HG03354 (cell line): ENCODE data around the gene JAKMIP2.
"Not testable (repeated sequence)": the region's sequence is repeated elsewhere in the genome, so short reads cannot be mapped to it uniquely, and the experiment has no call there.

ENCODE experiments used
- ATAC-seq: cut with Tn5 transposase; IDR thresholded peaks from one replicate; pipeline ENCODE4 v1.9.1; 2021; ENCODE audit warnings: mild to moderate bottlenecking; ENCODE audit not compliant: unreplicated experiment, poor library complexity, severe bottlenecking

Gene JAKMIP2

DNA sequence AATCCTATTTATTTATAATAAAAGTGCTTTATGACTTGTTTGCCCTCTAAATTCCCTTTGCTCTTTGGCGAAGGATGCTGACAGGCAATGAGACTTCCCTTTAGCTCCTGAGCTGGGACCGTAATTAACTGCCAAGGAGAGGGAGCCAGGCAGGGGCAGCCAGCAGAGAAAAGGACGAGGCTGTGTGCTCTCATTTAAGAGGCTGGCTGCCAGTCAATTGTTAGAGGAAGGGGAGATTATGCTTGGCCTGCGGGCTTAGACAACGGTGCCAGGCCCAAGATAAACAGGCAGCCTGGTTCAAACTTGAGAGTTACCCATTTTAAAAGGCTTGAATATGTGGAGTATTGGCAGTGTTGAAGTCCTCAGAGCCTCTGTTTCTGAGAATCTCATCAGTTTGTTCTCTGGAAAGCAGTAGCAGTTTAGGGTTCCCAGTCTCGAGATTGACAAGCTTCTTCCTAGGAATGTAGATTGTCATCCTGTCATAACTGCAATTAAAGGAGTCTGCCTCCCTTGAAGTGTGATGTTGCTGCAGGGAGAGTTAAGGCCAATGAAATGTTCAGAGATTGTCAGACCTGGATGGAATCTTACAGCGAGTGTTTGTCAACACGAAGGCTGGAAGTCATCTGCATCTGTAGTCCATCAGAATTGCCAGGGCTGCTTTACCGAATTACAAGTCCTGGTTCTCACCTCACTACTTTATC lies 113.2 kb downstream of the JAKMIP2 start:
- no peak for ATAC-seq

DNA sequence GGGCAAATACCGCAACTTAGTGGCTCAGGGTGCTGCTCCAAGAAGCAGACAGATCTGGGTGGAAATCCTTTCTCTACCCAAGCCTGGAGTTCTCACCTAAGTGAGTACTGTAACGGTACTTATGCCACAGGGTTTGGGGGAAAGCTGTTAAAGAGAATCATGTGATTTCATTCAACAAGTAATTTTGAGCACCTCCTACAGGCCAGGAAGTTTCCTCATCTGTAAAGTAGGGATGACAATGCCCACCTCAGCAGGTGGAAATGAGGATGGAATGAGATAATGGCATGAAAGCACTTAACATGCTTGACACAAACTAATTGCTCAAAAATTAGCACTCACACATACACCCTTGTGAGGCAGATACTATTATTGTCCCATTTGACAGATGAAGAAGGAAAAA lies 114.1 kb downstream of the JAKMIP2 start:
- no peak for ATAC-seq

DNA sequence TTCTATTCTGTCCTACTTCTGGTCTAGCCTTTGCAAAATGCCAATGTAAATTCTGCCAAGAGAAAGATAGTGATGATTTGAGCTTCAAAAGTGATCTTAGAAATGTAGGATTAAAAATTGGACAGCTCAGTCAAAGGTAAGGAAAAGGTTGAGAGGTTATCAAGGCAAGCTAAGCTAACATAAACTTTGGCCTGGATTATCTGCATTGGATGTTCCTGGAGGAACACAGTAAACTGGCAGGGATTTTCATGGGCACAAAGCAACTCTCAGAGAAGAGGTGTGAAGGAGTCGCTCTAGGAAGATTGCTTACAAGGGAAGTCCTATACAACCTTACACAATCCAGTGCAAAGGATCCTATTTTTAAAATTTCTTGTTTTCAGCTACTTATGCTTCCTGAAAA lies 115.2 kb downstream of the JAKMIP2 start:
- no peak for ATAC-seq

DNA sequence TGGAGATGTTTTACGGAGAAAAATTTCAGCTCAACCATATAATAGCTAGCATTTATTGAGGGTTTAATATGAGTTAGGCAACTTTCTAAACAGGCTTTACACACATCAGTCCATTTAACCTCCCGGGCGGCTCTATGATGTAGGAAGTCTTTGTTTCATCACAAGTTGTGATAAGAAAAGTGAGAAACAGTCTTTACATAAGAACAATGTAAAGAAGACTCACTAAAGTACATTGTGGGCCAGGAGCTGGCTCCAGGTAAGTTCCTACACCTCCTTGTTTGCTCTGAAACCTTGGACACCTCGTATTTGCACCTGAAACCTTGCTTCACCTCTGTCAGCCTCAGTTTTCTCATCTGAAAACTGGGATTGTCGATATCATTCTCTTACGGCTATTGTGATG lies 116.1 kb downstream of the JAKMIP2 start:
- ATAC-seq, result no peak

DNA sequence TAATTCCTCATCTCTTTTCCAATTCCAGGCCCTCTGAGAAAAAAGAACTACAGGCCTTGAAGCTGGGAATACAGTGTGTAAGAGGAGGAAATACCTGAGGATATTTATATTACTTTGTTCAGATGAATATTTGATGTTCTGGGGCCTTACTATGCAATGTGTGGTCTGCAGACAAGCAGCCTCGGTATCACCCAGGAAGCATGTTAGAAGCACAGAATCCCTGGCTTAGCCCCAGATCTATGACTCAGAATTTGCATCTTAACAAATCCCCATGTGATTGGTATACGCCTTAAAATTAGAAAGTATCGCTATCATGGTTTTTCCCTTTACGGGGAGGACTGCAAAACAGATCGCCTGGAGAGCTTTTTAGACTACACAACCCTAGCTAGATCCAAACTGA lies 121.0 kb downstream of the JAKMIP2 start:
- ATAC-seq, result no peak

DNA sequence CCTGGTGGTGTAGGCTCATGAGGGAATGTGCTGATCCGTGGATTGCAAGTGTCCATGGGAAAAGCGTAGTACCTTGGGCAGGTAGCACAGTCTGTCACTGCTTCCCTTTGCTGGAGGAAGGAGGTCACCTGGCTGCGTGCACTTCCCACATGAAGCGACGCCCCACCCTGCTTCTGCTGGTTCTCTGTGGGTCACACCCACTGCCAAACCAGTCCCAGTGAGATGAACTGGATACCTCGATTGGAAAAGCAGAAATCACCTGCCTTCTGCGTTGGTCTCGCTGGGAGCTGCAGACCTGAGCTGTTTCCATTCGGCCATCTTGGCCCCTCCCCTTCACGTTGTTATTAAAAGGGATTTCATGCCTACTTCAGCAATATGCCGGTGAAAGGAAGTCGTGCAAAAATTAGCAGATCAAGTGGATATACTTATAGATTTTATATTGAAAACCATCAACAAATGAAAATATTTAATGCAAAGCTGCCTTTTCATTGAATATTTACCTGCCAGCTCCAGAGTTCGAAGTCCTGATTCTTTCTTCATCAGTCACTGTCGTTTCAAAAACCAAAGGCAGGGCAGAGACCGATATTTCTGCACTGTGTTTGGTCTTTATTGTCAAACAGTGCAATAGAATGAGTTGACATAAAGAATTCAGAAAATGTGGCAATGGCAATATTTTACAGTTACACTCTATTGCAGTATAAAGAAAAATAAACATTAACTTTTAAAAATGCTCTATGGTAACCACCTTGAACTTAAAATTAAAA lies 123.2 kb downstream of the JAKMIP2 start:
- no peak for ATAC-seq

DNA sequence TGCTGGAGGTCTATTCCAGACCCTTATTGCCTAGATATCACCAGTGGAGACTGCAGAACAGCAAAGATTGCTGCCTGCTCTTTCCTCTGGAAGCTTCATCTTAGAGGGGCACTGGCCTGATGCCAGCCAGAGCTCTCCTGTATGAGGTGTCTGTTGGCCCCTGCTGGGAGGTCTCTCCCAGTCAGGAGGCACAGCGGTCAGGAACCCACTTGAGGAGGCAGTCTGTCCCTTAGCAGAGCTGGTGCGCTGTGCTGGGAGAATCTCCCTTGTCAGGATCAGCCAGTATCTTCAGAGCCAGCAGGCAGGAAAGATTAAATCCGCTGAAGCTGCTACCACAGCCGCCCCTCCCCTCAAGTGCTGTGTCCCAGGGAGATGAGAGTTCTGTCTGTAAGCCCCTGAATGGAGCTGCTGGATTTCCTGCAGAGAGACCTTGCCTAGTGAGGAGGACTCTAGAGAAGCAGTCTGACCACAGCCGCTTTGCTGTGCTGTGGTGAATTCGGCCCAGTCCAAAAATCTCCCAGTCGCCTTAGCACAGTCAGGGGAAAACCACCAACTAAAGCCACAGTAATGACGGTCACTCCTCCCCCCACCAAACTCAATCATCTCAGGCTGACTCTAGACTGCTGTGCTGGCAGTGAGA lies 124.1 kb downstream of the JAKMIP2 start:
- ATAC-seq, result peak; percentile 62

DNA sequence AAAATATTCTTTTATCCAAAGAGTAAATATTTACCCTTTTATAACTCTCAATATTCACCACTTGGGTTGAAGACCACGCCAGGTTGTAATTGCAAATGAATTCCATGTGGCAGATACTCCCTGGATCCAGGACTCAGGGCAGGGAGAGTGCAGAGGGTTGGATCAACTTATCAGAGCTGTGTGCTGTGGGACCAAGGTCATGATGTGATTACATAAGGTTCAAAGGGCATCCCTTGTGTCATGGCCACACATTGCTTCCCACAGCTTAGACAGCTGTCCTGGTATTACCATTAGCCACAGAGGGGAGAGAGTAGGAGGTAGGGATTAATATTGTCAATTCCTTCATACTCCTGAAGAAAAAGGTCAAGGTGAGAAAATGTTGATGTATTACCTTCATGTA lies 133.9 kb downstream of the JAKMIP2 start:
- no peak for ATAC-seq

DNA sequence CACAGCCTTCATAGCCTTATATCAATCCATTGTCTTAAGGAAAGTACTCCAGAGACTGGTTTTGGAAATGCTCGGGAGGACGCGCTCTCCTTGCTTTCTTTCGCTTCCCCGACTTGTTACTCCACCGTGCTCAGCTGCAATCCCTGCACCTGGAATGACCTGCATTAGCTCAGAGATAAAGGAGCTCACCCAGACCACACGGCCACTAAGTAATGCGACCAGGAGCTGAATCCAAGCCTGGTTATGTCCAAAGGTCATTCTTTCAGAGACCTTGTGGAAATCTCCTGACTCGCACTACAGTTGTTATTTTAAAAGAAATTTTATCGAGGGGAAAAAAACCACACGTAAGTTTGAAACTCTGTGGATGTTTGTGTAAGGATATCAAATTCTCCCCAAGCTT lies 137.3 kb downstream of the JAKMIP2 start:
- ATAC-seq, result no peak

DNA sequence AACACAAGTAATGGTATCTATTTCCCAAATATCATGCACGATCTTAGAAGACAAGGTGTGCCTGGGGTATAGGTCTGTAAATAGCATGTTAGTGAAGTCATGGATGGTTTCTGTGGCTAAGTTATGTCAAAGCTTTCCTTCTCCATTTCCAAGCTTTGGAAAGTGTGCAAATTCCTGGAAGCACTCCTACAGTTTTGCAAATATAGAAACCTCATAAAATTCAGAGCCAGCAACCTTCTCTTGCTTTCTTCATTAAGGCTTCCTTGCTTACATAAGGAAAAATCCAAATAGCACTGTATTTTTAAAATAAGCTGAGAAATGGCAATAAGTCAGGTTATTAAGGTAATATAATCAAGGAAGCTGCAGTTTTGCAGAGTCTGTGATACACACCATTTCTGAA lies 138.1 kb downstream of the JAKMIP2 start:
- no peak for ATAC-seq

DNA sequence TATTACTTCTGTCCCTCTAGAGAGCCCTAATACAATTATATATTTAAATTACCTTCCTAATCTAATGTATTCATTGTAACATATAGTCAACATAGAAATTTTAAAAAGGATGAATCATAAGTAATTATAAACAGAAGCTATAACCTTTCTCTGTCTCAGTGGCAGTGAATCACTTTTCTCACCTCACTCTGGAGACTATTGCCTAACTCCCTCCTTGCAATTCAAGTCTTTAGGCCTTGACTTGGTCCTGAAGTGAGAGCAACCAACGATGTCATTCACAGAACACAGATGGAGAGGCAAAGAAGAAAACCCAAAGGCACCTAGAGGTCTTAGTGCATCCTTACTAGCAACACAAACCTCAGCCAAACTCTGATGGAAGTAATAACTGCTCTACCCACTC lies 139.4 kb downstream of the JAKMIP2 start:
- no peak for ATAC-seq

DNA sequence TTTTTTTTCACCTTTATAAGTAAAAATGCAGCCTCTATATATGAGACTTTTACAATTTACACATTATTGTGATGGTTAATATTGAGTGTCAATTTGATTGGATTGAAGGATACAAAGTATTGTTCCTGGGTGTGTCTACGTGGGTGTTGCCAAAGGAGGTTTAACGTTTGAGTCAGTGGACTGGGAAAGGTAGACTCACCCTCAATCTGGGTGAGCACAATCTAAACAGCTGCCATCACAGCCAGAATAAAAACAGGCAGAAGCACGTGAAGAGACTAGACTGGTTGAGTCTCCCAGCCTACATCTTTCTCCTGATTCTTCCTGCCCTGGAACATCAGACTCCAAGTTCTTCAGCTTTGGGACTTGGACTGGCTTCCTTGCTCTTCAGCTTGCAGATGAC lies 139.9 kb downstream of the JAKMIP2 start:
- no peak for ATAC-seq

DNA sequence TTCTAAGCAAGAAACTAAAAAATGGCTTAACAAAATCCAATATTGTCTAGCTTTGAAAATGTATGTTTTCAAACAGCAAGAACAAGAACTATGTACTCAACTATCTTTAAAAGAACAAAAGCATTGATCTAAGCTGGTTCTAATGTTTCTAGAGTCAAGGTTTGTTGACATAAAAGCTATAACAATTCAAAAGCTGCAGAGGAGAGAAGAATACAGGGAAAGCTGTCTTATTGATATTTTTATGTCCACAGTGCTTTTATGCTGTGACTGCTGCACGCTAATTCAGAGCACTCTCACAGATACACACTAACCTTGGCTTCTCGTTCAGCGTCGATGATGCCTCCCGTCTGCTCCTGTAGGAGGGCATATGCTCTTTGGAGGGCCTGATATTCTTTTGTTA lies 143.2 kb downstream of the JAKMIP2 start:
- no peak for ATAC-seq

DNA sequence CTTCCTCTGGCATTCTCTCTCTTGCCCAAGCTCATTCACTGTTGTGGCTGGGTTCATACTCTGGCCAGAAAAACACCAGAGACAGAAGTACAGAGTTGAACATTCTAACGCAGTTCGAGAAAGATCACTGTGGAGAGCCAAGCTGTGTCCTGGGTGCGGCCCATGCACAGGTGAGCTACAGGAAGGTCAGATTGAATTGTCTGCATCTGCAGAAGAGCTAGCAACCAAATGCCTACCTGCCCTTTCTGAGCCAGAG lies 145.9 kb downstream of the JAKMIP2 start:
- ATAC-seq, result no peak

DNA sequence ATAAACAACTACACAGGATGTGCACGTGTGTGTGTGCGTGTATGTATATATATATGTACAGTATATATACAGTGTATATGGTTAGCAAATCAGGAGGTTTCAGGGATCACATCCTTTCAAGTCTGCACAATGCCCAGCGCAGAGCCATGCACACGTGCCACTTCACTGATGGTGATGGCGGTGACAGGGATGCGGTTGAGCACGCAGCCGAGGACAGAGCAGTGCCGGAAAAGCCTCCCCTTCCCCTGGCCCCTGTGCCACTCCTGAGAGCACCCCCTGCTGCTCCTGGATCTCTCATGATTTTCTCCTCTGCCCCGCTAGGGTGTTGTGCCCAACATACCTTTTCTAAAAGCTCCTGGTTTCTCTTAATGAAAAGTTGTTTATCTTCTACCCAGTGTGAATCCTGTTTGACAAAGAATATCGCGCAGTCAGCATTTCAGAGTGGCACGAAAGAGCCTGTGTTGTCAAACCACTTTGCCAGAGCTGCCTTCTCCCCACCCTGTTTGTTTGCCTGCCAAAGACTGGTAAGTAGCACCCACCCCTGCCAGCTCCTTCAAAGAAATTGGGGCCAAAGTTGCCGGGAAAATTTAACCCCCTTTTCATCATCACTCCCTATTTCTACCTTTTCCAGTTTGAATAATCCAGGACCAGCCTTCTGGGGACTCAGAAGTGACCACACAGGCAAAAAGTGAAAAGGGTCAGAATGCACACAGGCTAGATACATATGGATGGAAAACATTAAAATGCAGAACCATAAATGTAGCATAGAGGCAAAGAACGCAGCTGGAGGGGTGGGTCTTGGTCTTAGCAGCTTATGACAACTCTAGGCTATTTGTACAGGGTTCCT lies 146.4 kb downstream of the JAKMIP2 start:
- ATAC-seq, result no peak

DNA sequence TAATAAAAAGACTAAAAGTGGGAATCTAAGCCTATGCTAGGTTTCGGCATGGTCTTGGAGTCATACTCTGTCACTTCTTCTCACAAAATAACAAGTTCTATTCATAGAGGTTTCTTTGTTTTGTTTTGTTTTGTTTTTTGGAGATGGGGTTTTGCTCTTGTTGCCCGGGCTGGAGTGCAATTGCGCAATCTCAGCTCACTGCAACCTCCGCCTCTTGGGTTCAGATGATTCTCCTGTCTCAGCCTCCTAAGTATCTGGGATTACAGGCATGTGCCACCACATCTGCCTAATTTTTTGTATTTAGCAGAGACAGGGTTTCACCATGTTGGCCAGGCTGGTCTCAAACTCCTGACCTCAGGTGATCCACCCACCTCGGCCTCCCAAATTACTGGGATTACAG lies 147.1 kb downstream of the JAKMIP2 start:
- not testable (repeated sequence) for ATAC-seq

DNA sequence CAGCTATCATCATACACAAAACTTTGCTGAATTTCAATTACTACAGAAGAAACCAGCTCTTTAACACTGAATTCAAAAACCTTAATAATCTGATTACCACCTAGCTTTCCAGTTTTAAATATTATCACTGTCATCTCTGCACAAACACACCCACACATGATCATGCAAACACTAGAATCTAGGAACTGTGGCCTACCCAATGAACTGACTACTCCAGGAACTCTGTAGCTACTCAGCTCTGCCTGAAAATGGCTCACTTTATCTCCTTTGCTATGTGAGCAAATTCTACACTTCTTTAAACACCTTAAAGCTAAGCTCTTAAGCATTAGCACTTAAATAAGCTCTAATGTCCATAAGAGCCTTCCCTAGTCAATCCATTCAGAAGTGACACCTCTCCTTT lies 149.4 kb downstream of the JAKMIP2 start:
- no peak for ATAC-seq

DNA sequence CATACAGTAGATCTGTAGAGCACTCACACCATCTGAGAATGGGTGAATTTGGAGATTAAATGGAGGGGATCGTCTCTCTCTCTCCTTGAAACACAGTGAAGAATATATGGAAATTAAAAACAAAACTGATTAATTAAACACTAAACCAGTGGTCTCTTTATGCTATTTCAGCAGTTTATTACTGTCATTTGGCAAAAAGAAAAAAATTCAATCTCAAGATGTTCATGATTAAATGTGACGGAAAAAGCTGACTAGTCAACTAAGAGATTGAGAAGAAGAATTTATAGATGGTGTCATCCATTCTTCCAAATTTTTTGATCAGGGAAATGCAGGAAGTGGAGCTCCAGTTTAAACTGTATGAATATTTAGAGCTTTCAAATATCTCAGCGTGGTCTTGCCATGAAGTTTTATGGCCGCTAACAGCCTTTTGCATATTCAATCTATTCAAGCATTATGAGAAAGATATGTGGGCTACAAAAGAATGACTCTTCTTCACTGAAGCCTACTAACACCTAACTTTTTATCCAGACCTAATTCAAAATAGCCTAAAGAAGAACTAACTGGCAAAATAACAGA lies 151.0 kb downstream of the JAKMIP2 start:
- no peak for ATAC-seq

DNA sequence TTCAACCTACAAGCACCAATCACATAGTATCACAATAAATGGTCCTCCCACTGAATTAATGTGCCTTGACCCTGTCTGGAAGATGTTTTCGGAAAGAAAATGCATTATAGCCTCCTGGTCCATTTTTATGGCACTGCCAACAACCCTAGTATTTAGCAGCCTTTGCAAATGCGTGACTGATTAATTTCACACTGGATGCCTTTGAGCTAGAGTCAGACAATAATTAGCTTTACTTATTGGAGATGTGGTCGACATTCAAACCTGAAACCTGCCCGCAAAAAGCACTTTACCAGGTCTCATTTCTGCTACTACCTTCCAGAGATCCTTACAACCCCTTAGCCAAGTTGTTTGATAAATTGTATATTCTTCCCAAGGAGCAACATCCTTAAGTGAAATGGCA lies 153.3 kb downstream of the JAKMIP2 start:
- ATAC-seq, result no peak
